Kidney epithelial cell (primary cell): ENCODE data around the gene TNFRSF6B. TPM values are rescaled to one million over a fixed set of nuclear protein-coding genes. Genes with fewer than 3 reads are reported as not detected.

Experiments
- DNase-seq: peaks from one replicate; pipeline ENCODE4 v3.0.0-alpha.2; 2010; ENCODE audit warnings: low read depth
- H3K27me3 ChIP-seq: 2 replicates; pipeline ENCODE4 v1.6.0; 2011; ENCODE audit warnings: low read length; ENCODE audit not compliant: control insufficient read depth, insufficient read depth
- H3K36me3 ChIP-seq: 2 replicates; pipeline ENCODE4 v1.5.1; 2011; ENCODE audit warnings: low read length; ENCODE audit not compliant: control insufficient read depth, insufficient read depth
- H3K4me3 ChIP-seq: 2 replicates; pipeline ENCODE4 v1.5.1; 2011; ENCODE audit warnings: low read depth, mild to moderate bottlenecking, control low read depth, low read length
- CTCF ChIP-seq: IDR thresholded peaks from 2 replicates; pipeline ENCODE4 v1.5.1; 2011; ENCODE audit warnings: mild to moderate bottlenecking, moderate library complexity, low read length, control low read depth, inconsistent platforms; ENCODE audit not compliant: insufficient read depth, poor library complexity, severe bottlenecking
- total RNA-seq: library from RNA; depleted of rRNA; stranded (reverse); fragments of >200 nt; gene quantifications from 2 replicates; pipeline ENCODE4 v1.2.3, GENCODE V29; 2015

Gene TNFRSF6B
- total RNA-seq, 1 donor from 2014 or later = 97.0 TPM

GRCh38 chr20:63693733-63694583 lies 2.5 kb upstream of the TNFRSF6B start:
- Histone ChIP-seq H3K27me3 (no peaks in the 10 kb centered on the region), H3K4me3 (no peak overlapping the region), H3K36me3 (no peaks in the 10 kb centered on the region)
- no peak for TF ChIP-seq CTCF
- DNase-seq = no peak

GRCh38 chr20:63694584-63695423 lies 1.6 kb upstream of the TNFRSF6B start:
- H3K4me3 ChIP-seq = no peak overlapping the region
- no peak for DNase-seq
- no peak for TF ChIP-seq CTCF

GRCh38 chr20:63695424-63696305 lies 787 bp upstream of the TNFRSF6B start:
- no peak for TF ChIP-seq CTCF
- DNase-seq = no peak
- H3K4me3 ChIP-seq = no peak overlapping the region
- no peaks in the 10 kb centered on the region for H3K36me3 ChIP-seq
- H3K27me3 ChIP-seq = no peaks in the 10 kb centered on the region

More at GRCh38 chr20:63694584-63695423, 1.6 kb upstream of the TNFRSF6B start:
- no peaks in the 10 kb centered on the region for H3K36me3 ChIP-seq
- H3K27me3 ChIP-seq = no peaks in the 10 kb centered on the region

GRCh38 chr20:63696306-63696627 lies 185 bp upstream of the TNFRSF6B start:
- H3K4me3 ChIP-seq = peak overlapping the region; percentile 64
- TF ChIP-seq CTCF = no peak
- DNase-seq = no peak
- no peaks in the 10 kb centered on the region for H3K27me3 ChIP-seq
- H3K36me3 ChIP-seq = no peaks in the 10 kb centered on the region

- Histone ChIP-seq H3K4me3 (peak overlapping the region; percentile 64), H3K36me3 (no peaks in the 10 kb centered on the region)
- DNase-seq = no peak
Measured at GRCh38 chr20:63697357-63697867, 960 bp downstream of the TNFRSF6B start.

More at GRCh38 chr20:63697357-63697867, 960 bp downstream of the TNFRSF6B start:
- no peaks in the 10 kb centered on the region for H3K27me3 ChIP-seq
- peak; percentile 4 for TF ChIP-seq CTCF
